HUES48 (cell line): ENCODE data around the gene SH3BGRL.

Source experiments
- H3K27ac ChIP-seq: one replicate; pipeline ENCODE4 v1.7.0; 2013; ENCODE audit warnings: low read depth, low read length, inconsistent platforms
- H3K27me3 ChIP-seq: 2 replicates; pipeline ENCODE4 v1.6.1; 2013; ENCODE audit warnings: mild to moderate bottlenecking, low read length; ENCODE audit not compliant: control insufficient read depth, insufficient read depth
- H3K36me3 ChIP-seq: 2 replicates; pipeline ENCODE4 v1.6.1; 2013; ENCODE audit warnings: low read length; ENCODE audit not compliant: control insufficient read depth, insufficient read depth
- H3K4me1 ChIP-seq: 2 replicates; pipeline ENCODE4 v1.6.1; 2013; ENCODE audit warnings: mild to moderate bottlenecking, low read length; ENCODE audit not compliant: control insufficient read depth, insufficient read depth
- H3K4me3 ChIP-seq: 2 replicates; pipeline ENCODE4 v1.5.1; 2013; ENCODE audit warnings: mild to moderate bottlenecking, low read depth, low read length
- H3K9ac ChIP-seq: 2 replicates; pipeline ENCODE4 v1.6.1; 2013; ENCODE audit warnings: mild to moderate bottlenecking, low read depth, low read length, moderate library complexity
- H3K9me3 ChIP-seq: 2 replicates; pipeline ENCODE4 v1.6.1; 2013; ENCODE audit warnings: low read length; ENCODE audit not compliant: control insufficient read depth, insufficient read depth

Gene SH3BGRL

GRCh38 chrX:81201671-81202455 is at the start of gene SH3BGRL, which contains the start of gene HMGN5:
Gene SH3BGRL (plus strand): TSS chrX:81202102. CDS start chrX:81202201, 99 bp downstream.
Gene HMGN5 (minus strand): TSS chrX:81201913. CDS start chrX:81121549, 80,364 bp downstream.
- Histone ChIP-seq H3K27ac (peak within 1 kb of the TSS; percentile 79), H3K9ac (peak within 1 kb of the TSS; percentile 78), H3K4me3 (peak within 1 kb of the TSS; percentile 70), H3K27me3 (no peaks in the 10 kb centered on the region), H3K9me3 (peaks cover 17% of the 10 kb centered on the region; the same call in 1 of the 2 replicates), H3K4me1 (no peaks in the 10 kb centered on the region; the same call in 1 of the 2 replicates), H3K36me3 (no peaks in the 10 kb centered on the region)

- no peak overlapping the region for H3K4me3 ChIP-seq
- H3K4me1 ChIP-seq, result no peaks in the 10 kb centered on the region
- H3K27me3 ChIP-seq, result no peaks in the 10 kb centered on the region
- no peaks in the 10 kb centered on the region for H3K36me3 ChIP-seq
- peaks cover 32% of the 10 kb centered on the region for H3K9me3 ChIP-seq
- no peak overlapping the region for H3K27ac ChIP-seq
- H3K9ac ChIP-seq, result no peak overlapping the region
Measured at GRCh38 chrX:81168391-81168790, 33.5 kb upstream of the SH3BGRL start.

- H3K4me1 ChIP-seq, result no peaks in the 10 kb centered on the region
- no peak overlapping the region for H3K27ac ChIP-seq
- no peak overlapping the region for H3K4me3 ChIP-seq
- H3K9me3 ChIP-seq, result peaks cover 15% of the 10 kb centered on the region
- H3K27me3 ChIP-seq, result no peaks in the 10 kb centered on the region
- no peak overlapping the region for H3K9ac ChIP-seq
- no peaks in the 10 kb centered on the region for H3K36me3 ChIP-seq
Measured at GRCh38 chrX:81174286-81174685, 27.6 kb upstream of the SH3BGRL start.

- no peaks in the 10 kb centered on the region for H3K27me3 ChIP-seq
- H3K9ac ChIP-seq, result no peak overlapping the region
- H3K27ac ChIP-seq, result no peak overlapping the region
- peaks cover 25% of the 10 kb centered on the region for H3K9me3 ChIP-seq
- no peaks in the 10 kb centered on the region for H3K4me1 ChIP-seq
- no peak overlapping the region for H3K4me3 ChIP-seq
- H3K36me3 ChIP-seq, result no peaks in the 10 kb centered on the region
Measured at GRCh38 chrX:81195259-81195658, 6.6 kb upstream of the SH3BGRL start.

- H3K9ac ChIP-seq, result no peak overlapping the region
- no peak overlapping the region for H3K4me3 ChIP-seq
- peaks cover 25% of the 10 kb centered on the region for H3K9me3 ChIP-seq
- H3K27ac ChIP-seq, result no peak overlapping the region
- no peaks in the 10 kb centered on the region for H3K27me3 ChIP-seq
- no peaks in the 10 kb centered on the region for H3K4me1 ChIP-seq
- H3K36me3 ChIP-seq, result no peaks in the 10 kb centered on the region
Measured at GRCh38 chrX:81195712-81196111, 6.2 kb upstream of the SH3BGRL start.

GRCh38 chrX:81201071-81201470 is 831 bp upstream of the SH3BGRL start:
- Histone ChIP-seq H3K4me1 (no peaks in the 10 kb centered on the region; the same call in 1 of the 2 replicates), H3K36me3 (no peaks in the 10 kb centered on the region), H3K27me3 (no peaks in the 10 kb centered on the region), H3K9ac (peak overlapping the region; percentile 78), H3K4me3 (peak overlapping the region; percentile 70), H3K9me3 (peaks cover 9% of the 10 kb centered on the region; the same call in 1 of the 2 replicates), H3K27ac (peak overlapping the region; percentile 79)

- Histone ChIP-seq H3K36me3 (no peaks in the 10 kb centered on the region), H3K27ac (peak overlapping the region; percentile 79), H3K9me3 (peaks cover 19% of the 10 kb centered on the region; the same call in 1 of the 2 replicates), H3K9ac (peak overlapping the region; percentile 78), H3K4me1 (no peaks in the 10 kb centered on the region; the same call in 1 of the 2 replicates), H3K4me3 (peak overlapping the region; percentile 70), H3K27me3 (no peaks in the 10 kb centered on the region)
Measured at GRCh38 chrX:81202456-81202819, 536 bp downstream of the SH3BGRL start.

- H3K9me3 ChIP-seq, result peaks cover 19% of the 10 kb centered on the region; the same call in 1 of the 2 replicates
- H3K4me3 ChIP-seq, result peak overlapping the region; percentile 70
- no peak overlapping the region for H3K9ac ChIP-seq
- H3K27ac ChIP-seq, result no peak overlapping the region
- no peaks in the 10 kb centered on the region for H3K36me3 ChIP-seq
- H3K4me1 ChIP-seq, result no peaks in the 10 kb centered on the region; the same call in 1 of the 2 replicates
- no peaks in the 10 kb centered on the region for H3K27me3 ChIP-seq
Measured at GRCh38 chrX:81202943-81203342, 1.0 kb downstream of the SH3BGRL start.

- Histone ChIP-seq H3K4me1 (no peaks in the 10 kb centered on the region; the same call in 1 of the 2 replicates), H3K36me3 (no peaks in the 10 kb centered on the region), H3K4me3 (no peak overlapping the region), H3K9ac (no peak overlapping the region), H3K27me3 (no peaks in the 10 kb centered on the region), H3K9me3 (peaks cover 32% of the 10 kb centered on the region; the same call in 1 of the 2 replicates), H3K27ac (no peak overlapping the region)
Measured at GRCh38 chrX:81205551-81205950, 3.6 kb downstream of the SH3BGRL start.

- H3K27me3 ChIP-seq, result no peaks in the 10 kb centered on the region
- no peaks in the 10 kb centered on the region; the same call in 1 of the 2 replicates for H3K4me1 ChIP-seq
- no peak overlapping the region for H3K4me3 ChIP-seq
- H3K27ac ChIP-seq, result no peak overlapping the region
- no peaks in the 10 kb centered on the region for H3K36me3 ChIP-seq
- H3K9ac ChIP-seq, result no peak overlapping the region
- H3K9me3 ChIP-seq, result peaks cover 32% of the 10 kb centered on the region; the same call in 1 of the 2 replicates
Measured at GRCh38 chrX:81206476-81206875, 4.6 kb downstream of the SH3BGRL start.

GRCh38 chrX:81208916-81209315 is 7.0 kb downstream of the SH3BGRL start:
- Histone ChIP-seq H3K27me3 (no peaks in the 10 kb centered on the region), H3K9ac (no peak overlapping the region), H3K36me3 (peaks cover 3% of the 10 kb centered on the region; the same call in 1 of the 2 replicates), H3K9me3 (peaks cover 46% of the 10 kb centered on the region), H3K4me3 (no peak overlapping the region), H3K4me1 (no peaks in the 10 kb centered on the region), H3K27ac (no peak overlapping the region)
